SJSA1 (cell line): ENCODE data around the gene PHACTR1. TPM values are rescaled to one million over a fixed set of nuclear protein-coding genes. Genes with fewer than 3 reads are reported as not detected.
A peak's percentile ranks its signal among the peaks of the same experiment; 100 is the strongest.

ENCODE experiments used
- DNase-seq, 2 experiments: peaks; one replicate each; pipeline ENCODE4 v3.0.0-alpha.2; 2015 to 2020; ENCODE audit warnings: low spot score in 2 of 2, low read depth in 1 of 2
- H3K27ac ChIP-seq: fragments of 250-450 bp; sonication (Bioruptor Pico); 2 replicates; pipeline ENCODE4 v1.5.1; 2020; ENCODE audit warnings: mild to moderate bottlenecking, moderate library complexity
- H3K27me3 ChIP-seq: fragments of 250-450 bp; sonication (Bioruptor Pico); replicated peaks from 2 replicates; pipeline ENCODE4 v1.5.1; 2020; ENCODE audit warnings: mild to moderate bottlenecking, moderate library complexity
- H3K36me3 ChIP-seq: fragments of 250-450 bp; sonication (Bioruptor Pico); 2 replicates; pipeline ENCODE4 v1.5.1; 2020; ENCODE audit warnings: mild to moderate bottlenecking
- H3K4me1 ChIP-seq: fragments of 250-450 bp; sonication (Bioruptor Pico); replicated peaks from 2 replicates; pipeline ENCODE4 v1.6.1; 2021; ENCODE audit warnings: mild to moderate bottlenecking
- H3K4me3 ChIP-seq: fragments of 250-450 bp; sonication (Bioruptor Pico); 2 replicates; pipeline ENCODE4 v1.5.1; 2020; ENCODE audit warnings: mild to moderate bottlenecking
- H3K9me3 ChIP-seq: fragments of 250-450 bp; sonication (Bioruptor Pico); replicated peaks from 2 replicates; pipeline ENCODE4 v1.5.1; 2020; ENCODE audit warnings: mild to moderate bottlenecking
- total RNA-seq: library from RNA; depleted of rRNA; stranded (reverse); fragments of >200 nt; shearing (Covaris generic); gene quantifications from 2 replicates; pipeline ENCODE4 v1.2.3, GENCODE V29; 2014

The PHACTR1 gene
- total RNA-seq, 1 experiment from 2014 or later = 0.37 TPM

GRCh38 chr6:13297391-13297790 is 580.8 kb downstream of the PHACTR1 start:
- Histone ChIP-seq H3K4me1 (peaks cover 3% of the 10 kb centered on the region), H3K9me3 (no peaks in the 10 kb centered on the region), H3K27ac (no peak overlapping the region), H3K4me3 (no peak overlapping the region), H3K36me3 (peaks cover 38% of the 10 kb centered on the region), H3K27me3 (no peaks in the 10 kb centered on the region)
- no peak for DNase-seq

GRCh38 chr6:13298446-13298845 is 581.9 kb downstream of the PHACTR1 start:
- Histone ChIP-seq H3K4me1 (peaks cover 13% of the 10 kb centered on the region), H3K36me3 (peaks cover 37% of the 10 kb centered on the region), H3K4me3 (no peak overlapping the region), H3K27ac (no peak overlapping the region), H3K9me3 (no peaks in the 10 kb centered on the region), H3K27me3 (no peaks in the 10 kb centered on the region)
- no peak for DNase-seq

GRCh38 chr6:13299403-13299821 is 582.8 kb downstream of the PHACTR1 start:
- DNase-seq = no peak
- peaks cover 31% of the 10 kb centered on the region for H3K36me3 ChIP-seq
- no peaks in the 10 kb centered on the region for H3K27me3 ChIP-seq
- H3K27ac ChIP-seq = no peak overlapping the region
- peaks cover 14% of the 10 kb centered on the region for H3K4me1 ChIP-seq
- H3K4me3 ChIP-seq = no peak overlapping the region
- H3K9me3 ChIP-seq = no peaks in the 10 kb centered on the region

GRCh38 chr6:13299918-13300317 is 583.4 kb downstream of the PHACTR1 start:
- no peak for DNase-seq
- H3K27ac ChIP-seq = no peak overlapping the region
- no peaks in the 10 kb centered on the region for H3K9me3 ChIP-seq
- H3K36me3 ChIP-seq = peaks cover 35% of the 10 kb centered on the region
- H3K4me3 ChIP-seq = no peak overlapping the region
- no peaks in the 10 kb centered on the region for H3K27me3 ChIP-seq
- H3K4me1 ChIP-seq = peaks cover 14% of the 10 kb centered on the region

- Histone ChIP-seq H3K27me3 (no peaks in the 10 kb centered on the region), H3K9me3 (no peaks in the 10 kb centered on the region), H3K27ac (no peak overlapping the region), H3K4me3 (no peak overlapping the region), H3K4me1 (peaks cover 14% of the 10 kb centered on the region), H3K36me3 (peaks cover 39% of the 10 kb centered on the region)
- no peak for DNase-seq
These were observed 584.4 kb downstream of the PHACTR1 start for GRCh38 chr6:13300643-13301590.

- Histone ChIP-seq H3K4me1 (peaks cover 14% of the 10 kb centered on the region), H3K27me3 (no peaks in the 10 kb centered on the region), H3K27ac (peak overlapping the region; percentile 33), H3K36me3 (peaks cover 42% of the 10 kb centered on the region), H3K9me3 (no peaks in the 10 kb centered on the region), H3K4me3 (no peak overlapping the region)
- DNase-seq = no peak
These were observed 585.7 kb downstream of the PHACTR1 start for GRCh38 chr6:13302291-13302690.

GRCh38 chr6:13302751-13303667 is 586.4 kb downstream of the PHACTR1 start:
- H3K27me3 ChIP-seq = no peaks in the 10 kb centered on the region
- H3K4me3 ChIP-seq = peak overlapping the region; percentile 7

GRCh38 chr6:13303668-13304017 is 587.1 kb downstream of the PHACTR1 start:
- H3K27ac ChIP-seq = peak overlapping the region; percentile 33
- DNase-seq = peak in 1 of 2 experiments; percentile 40
- no peaks in the 10 kb centered on the region for H3K9me3 ChIP-seq
- no peaks in the 10 kb centered on the region for H3K27me3 ChIP-seq
- H3K4me1 ChIP-seq = peaks cover 14% of the 10 kb centered on the region
- H3K4me3 ChIP-seq = no peak overlapping the region
- H3K36me3 ChIP-seq = peaks cover 41% of the 10 kb centered on the region

More at GRCh38 chr6:13302751-13303667, 586.4 kb downstream of the PHACTR1 start:
- DNase-seq = peak; percentile 87 to 89
- Histone ChIP-seq H3K36me3 (peaks cover 45% of the 10 kb centered on the region), H3K4me1 (peaks cover 14% of the 10 kb centered on the region), H3K9me3 (no peaks in the 10 kb centered on the region), H3K27ac (peak overlapping the region; percentile 33)

- Histone ChIP-seq H3K27me3 (no peaks in the 10 kb centered on the region), H3K4me3 (no peak overlapping the region), H3K4me1 (peaks cover 14% of the 10 kb centered on the region), H3K36me3 (peaks cover 45% of the 10 kb centered on the region), H3K27ac (no peak overlapping the region), H3K9me3 (no peaks in the 10 kb centered on the region)
- no peak for DNase-seq
These were observed 587.5 kb downstream of the PHACTR1 start for GRCh38 chr6:13304101-13304500.

GRCh38 chr6:13304580-13305260 is 588.2 kb downstream of the PHACTR1 start:
- H3K9me3 ChIP-seq = no peaks in the 10 kb centered on the region
- no peak overlapping the region for H3K4me3 ChIP-seq
- H3K36me3 ChIP-seq = peaks cover 52% of the 10 kb centered on the region
- DNase-seq = no peak
- H3K27me3 ChIP-seq = no peaks in the 10 kb centered on the region
- H3K27ac ChIP-seq = no peak overlapping the region
- peaks cover 14% of the 10 kb centered on the region for H3K4me1 ChIP-seq

- peaks cover 14% of the 10 kb centered on the region for H3K4me1 ChIP-seq
- DNase-seq = no peak
- H3K27ac ChIP-seq = no peak overlapping the region
- no peak overlapping the region for H3K4me3 ChIP-seq
- no peaks in the 10 kb centered on the region for H3K27me3 ChIP-seq
- no peaks in the 10 kb centered on the region for H3K9me3 ChIP-seq
- peaks cover 51% of the 10 kb centered on the region for H3K36me3 ChIP-seq
These were observed 588.7 kb downstream of the PHACTR1 start for GRCh38 chr6:13305288-13305687.

GRCh38 chr6:13305791-13306190 is 589.2 kb downstream of the PHACTR1 start:
- Histone ChIP-seq H3K4me1 (peaks cover 14% of the 10 kb centered on the region), H3K4me3 (no peak overlapping the region), H3K27me3 (no peaks in the 10 kb centered on the region), H3K27ac (no peak overlapping the region), H3K36me3 (peaks cover 50% of the 10 kb centered on the region), H3K9me3 (no peaks in the 10 kb centered on the region)
- no peak for DNase-seq

GRCh38 chr6:13307508-13307995 is 591.0 kb downstream of the PHACTR1 start:
- Histone ChIP-seq H3K27me3 (no peaks in the 10 kb centered on the region), H3K4me1 (peaks cover 10% of the 10 kb centered on the region), H3K4me3 (no peak overlapping the region), H3K36me3 (peaks cover 50% of the 10 kb centered on the region), H3K9me3 (no peaks in the 10 kb centered on the region), H3K27ac (no peak overlapping the region)
- DNase-seq = no peak
